Stimulated activated CD4-positive, alpha-beta T cell treated with anti-CD3 and anti-CD28 coated beads, Interleukin-15, amount 100 ng/mL, for 48 hours (primary cell): ENCODE data around the gene PTX3.

Source experiments
- DNase-seq, 2 donors: peaks; one replicate each; pipeline ENCODE4 v3.0.0-alpha.2; 2020; ENCODE audit warnings: low read depth in 2 of 2

Gene PTX3

DNA sequence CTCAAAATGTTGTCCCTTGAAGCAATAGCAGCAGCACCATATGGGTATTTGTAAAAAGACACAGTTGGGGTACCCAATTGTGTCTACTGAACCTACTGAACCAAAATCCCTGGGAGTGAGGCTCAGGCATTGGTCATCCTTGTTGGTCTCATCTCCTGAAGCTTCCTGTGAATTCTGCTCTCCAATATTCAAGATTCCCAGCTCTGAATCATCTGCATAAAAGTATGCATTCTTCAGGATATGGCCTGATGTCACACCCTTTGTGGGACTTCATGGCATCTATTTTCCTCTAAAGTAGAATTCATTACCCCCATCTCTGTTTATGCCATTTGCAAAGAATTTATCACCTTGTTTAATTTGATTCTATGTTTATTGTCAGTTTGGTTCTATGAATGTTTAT is 13.3 kb upstream of the PTX3 start:
- no peak for DNase-seq

DNA sequence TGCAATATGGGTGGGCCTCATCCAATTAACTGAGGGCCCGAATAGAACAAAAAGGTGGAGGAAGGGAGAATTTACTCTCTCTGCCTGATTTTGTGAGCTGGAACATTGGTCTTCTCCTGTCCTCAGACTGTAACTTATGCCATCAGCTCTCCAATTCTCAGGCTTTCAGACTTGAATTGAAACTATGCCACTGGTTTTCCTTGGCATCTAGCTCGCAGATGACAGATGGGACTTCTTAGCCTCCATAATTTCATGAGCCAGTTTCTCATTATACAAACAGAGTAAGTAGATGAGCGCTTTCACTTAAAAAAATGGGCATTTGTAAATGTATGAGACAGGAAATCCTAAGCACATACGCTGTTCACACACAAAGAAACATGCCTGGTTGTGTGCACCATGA is 8.7 kb upstream of the PTX3 start:
- DNase-seq = no peak

DNA sequence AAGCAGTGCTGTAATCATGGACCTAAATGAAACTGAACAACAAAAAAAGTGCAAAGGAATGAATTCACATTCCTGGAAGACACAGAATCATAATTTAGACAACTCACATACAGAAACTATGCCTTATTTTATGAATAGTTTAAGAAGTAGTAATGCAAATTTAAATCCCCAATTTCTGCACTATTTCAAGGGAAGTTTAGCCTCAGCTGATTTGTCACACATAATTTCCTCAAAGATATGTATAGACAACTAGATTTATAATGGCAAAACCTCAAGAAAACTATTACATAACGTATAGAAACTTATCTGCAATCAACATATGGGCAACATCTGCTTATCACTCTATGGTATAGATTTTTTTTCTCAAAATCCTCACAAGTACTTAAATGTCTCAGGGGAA is 7.8 kb upstream of the PTX3 start:
- no peak for DNase-seq

DNA sequence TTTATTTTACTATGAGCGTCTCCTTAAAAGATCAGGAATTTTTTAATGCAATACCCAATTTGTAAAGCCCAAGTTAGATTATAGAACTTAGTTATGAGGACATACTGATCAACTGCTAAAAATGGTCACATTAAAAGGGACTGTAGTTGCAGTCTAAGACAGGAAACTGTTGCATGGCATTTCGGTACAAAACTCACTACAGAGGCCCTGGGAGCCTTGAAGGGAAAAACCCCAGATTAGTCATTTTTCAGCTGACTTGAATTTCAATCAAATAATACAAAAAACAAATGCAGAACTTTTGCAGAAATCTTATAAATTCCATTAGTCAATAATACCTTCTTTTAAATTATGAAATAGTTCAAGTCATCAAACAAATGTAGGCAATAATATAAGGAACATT is 6.9 kb upstream of the PTX3 start:
- DNase-seq = no peak

DNA sequence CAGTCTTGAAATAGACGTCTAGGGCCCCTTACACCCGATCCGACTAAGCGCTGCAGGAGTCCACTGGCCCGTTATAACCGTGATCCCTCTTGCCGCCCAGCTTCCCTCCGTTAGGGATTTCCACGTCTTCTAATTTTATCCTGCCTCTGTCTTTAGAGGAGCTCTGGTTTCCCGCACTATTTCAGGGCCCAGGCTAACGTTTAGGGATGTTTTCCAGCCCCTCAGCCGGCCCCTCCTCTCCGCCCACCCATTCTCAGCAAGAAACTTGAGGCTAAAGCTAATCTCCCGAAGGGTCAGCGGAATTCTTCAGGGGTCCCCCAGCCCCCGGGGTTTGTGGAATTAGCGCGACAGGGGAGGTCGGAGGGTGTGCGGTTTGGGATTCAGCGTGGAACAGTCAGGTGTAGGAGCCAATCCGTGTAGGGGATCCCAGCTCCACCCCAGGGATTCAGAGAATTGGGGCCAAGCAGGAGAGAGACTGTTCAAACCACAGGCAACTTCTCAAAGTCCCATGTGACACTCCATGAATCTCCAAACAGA is 1.6 kb downstream of the PTX3 start:
- no peak for DNase-seq

DNA sequence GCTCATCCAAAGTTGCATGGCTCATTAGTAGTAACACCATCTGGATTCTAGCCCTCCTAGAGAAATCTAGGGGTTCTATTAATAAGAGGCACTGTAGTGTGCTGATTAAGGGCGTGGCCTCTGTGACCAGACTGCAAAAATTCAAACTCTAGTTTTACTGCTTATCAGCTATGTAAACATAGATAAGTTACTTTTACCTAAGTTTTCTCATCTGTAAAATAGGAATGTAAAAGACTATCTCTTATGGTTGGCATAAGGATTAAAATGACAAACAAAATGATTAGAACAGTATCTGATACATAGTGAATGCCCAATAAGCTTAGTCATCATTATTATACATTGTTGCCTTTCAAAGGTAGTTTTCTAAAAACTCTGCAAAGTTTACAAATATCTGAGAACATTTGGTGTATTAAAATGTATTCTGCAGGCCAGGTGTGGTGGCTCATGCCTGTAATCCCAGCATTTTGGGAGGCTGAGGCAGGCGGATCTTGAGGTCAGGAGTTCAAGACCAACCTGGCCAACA is 4.5 kb downstream of the PTX3 start:
- no peak for DNase-seq

DNA sequence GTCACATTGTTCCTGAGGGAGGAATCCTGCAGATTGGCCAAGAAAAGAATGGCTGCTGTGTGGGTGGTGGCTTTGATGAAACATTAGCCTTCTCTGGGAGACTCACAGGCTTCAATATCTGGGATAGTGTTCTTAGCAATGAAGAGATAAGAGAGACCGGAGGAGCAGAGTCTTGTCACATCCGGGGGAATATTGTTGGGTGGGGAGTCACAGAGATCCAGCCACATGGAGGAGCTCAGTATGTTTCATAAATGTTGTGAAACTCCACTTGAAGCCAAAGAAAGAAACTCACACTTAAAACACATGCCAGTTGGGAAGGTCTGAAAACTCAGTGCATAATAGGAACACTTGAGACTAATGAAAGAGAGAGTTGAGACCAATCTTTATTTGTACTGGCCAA is 6.1 kb downstream of the PTX3 start:
- DNase-seq = no peak

DNA sequence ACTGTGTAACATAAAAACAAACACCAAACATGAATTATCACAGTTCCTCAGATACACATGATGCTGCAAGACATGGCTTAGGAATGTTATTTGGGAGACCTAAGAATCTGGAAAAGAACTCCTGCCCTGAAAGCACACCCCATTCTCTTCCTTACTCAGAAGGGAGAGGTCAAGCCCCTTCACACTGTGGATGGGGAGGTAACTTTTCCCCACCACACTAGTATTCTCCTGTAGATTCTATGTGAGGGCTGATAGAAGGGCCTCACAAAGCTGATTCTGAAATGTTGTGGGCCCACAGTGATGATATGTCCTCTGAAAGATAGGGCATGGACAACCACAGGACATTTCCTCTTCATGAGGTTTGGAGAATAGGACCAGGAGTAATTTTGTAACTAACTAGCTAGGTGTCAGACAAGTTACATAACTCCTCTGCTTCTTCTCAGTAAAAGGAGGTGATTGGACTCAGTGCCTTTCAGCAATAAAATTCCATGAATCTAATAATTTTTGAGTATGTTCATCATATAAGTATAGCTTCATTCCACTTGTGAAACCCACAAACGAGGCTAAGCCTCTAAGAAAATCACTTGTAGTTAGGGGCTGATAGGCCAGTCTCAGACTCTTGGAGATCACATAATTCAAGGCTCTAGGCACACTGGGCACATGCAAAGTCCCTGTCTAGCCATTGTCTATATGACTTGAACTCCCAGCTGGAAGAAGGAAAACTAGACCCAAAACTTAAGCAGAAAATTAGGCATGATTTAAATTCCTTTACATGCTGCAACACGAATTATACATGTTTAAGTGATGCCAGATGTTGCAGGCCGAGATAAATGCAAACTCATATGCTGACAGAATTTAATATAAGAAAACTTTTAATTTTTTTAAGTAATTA is 7.5 kb downstream of the PTX3 start:
- no peak for DNase-seq

DNA sequence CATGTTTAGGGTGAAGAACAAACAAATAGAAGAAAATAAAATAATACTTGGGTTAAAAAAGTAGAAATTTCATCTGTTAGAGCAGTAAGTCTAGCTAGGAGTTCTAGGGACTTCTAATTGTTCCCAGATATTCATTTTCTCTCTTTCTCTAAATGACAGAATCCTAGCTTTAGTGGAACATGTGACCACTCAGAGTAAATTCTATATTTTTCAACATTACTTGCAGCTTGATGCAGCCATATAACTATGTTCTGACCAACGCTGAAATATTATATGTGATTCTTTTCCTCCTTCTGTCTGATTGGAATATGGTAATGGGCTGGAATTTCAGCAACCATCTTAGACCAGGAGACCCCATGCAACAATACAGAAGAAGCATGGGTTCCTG is 8.1 kb downstream of the PTX3 start:
- no peak for DNase-seq

DNA sequence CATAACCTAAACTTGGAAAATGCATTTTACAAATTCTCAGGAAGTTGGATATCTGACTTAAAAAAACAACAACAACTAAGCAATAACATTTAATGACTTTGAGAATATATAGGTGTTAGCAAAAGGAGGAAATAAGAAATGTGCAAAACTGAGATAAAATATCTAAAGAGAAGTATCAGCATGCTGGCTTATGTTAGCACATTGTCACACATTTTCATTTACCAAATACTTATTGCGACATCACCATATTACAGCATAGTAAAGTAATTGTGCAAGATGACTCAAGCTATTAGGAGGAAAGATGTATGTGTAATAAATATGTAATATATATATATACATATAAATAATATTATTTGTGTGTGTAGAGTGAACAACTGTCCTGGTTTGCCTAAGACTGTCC is 9.2 kb downstream of the PTX3 start:
- no peak for DNase-seq

DNA sequence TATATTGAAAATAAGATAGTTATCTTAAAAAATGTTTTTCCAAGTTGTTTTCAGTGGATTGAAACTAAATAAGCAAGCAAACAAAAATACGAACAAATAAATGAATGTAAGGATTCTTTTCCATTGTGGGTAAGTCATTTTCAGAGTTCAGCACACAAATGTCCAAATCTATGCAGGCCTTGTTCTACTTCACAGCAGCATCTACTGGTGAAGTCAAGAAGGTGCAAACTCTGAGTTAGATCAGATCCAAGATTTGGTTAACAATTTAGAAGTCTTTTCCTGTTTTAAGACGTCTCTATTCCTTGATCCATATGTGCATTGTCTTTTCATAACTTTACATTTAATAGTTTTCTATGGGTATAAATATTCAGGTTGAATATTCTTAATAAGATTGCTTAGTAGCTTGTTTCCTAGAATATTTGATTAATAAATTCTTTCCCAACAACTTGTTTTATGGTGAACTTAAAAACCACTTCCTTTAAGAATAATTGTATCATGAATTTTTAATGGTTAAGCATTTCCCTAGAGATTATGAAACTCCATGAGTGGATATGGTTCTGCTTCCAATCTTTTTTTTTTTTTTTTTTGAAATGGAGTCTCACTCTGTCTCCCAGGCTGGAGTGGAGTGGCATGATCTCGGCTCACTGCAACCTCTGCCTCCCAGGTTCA is 10.5 kb downstream of the PTX3 start:
- no peak for DNase-seq

DNA sequence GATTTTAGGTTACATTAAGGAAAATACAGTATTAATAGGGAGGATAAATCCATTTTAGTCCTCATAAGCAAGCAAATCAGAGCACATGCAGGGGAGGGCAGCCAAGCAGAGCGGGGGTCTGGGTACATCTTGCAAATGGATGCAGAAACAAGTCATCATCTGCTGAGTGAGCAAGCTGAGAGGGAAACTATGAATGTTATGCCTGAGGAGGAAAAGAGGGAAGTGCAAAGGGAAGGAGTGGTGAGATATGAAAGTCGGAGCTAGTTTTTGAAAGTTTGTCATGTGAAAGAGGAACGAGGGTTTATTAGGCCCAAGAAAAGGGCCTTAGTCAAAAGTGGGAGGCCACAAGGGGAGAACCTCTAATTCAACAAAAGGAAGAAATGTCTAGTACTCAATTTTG is 15.4 kb downstream of the PTX3 start:
- DNase-seq = no peak

DNA sequence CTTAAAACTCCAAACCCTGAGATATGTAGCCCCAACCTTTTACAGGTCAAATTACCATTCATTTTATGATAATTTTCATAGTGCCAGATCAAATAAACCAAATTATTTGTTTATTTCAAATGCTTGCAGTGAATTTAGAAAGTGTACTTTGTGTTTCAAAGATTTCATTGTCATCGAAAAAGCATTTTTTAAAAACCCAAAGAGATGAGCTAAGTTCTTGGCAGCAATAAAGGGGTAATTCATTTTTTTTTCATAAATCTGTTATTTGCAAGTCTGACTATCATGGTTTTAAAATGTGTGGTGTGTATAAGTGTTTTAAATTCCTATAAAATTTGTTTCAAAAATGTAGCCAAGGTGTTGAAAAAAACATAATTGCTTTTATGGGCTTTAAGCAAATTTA is 17.2 kb downstream of the PTX3 start:
- no peak for DNase-seq

DNA sequence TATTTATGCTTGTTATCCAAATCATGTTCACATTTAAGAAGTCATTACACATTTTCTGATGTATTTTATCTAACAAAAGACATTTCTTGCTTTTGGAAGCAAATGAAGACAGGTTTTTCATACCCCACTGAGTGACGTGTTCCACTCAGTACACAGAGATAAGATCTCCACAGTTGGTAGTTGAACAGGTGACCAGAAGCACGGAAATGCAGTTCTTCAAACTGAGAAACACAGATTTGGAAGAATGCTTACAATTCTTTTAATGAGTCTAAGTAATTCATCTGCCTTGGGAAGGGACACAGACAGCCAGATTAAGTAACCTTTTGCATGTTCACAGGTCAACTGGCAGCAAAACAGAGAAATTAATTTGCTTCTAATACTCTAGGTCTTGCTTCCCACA is 23.1 kb downstream of the PTX3 start:
- no peak for DNase-seq

DNA sequence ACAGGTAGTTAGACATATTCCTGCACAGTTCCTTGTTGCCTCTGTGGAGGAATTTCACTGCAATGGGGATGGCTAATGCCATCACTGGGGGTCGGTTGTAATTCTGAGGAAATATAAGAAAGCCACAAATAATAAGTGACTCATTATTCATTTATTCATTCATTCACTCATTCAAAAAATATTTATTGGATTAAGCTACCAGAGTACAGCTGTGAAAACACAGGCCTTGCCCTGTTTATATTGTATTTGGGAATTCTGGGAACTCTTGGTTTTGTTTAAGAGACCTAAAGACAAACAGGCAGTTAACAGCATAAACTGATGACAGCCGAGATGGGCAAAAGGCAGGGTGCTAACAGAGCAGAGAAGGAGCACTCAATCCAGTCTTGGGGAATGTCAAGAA is 23.6 kb downstream of the PTX3 start:
- no peak for DNase-seq

DNA sequence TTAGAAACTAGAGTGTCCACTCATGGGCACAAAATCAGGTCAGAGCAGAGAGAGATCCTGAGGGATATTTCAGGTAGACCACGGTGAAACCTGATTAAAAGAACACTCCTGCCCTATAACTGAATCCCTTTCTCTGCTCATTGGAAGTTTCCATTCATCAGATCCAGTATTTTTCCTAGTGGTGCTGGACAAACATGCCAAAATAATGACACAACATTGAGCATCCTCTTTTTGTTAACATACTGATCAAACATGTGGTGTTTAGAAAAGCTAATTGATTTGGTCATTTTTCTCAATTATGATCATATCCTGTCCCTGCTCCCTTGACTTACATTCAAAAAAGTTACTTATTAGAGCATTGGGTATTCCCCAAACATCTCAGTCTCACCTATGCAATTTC is 27.2 kb downstream of the PTX3 start:
- no peak for DNase-seq

DNA sequence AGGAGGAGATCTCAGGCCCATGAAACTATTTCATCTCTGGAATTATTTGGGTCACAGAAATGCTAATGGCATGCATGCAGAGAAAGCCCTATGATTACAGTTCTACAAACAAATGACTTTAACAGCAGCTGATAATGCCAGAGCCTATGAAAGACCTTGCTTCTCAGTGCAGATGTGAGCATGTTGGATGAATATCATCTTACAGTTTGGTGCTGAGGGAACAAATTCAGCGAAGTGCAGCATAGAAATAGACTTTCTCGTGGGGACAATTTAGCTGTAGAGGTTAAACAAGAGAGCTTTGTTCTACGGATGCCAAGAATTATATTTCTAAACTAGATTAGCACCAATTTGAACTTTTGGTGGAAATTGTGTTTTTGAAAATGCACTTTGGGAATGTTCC is 27.7 kb downstream of the PTX3 start:
- no peak for DNase-seq

DNA sequence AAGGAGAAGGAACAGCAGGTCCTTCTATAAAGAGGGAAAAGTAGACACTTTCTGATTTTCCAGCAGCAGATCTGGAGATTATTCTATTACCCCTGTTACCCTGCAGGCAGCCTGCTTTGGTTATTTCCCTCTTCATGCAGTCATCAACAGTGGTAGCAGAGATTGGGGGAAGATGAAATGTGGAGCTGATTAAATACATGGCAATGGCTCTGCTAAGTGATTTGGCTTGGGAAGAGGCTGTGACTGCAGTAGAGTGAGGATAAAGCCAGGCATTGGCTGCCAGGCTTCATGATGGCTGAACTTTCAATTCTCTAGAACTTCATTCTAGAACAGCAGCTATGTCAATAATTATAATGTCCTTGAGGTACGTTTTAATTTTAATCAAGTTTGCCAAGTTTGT is 29.1 kb downstream of the PTX3 start:
- DNase-seq = no peak

DNA sequence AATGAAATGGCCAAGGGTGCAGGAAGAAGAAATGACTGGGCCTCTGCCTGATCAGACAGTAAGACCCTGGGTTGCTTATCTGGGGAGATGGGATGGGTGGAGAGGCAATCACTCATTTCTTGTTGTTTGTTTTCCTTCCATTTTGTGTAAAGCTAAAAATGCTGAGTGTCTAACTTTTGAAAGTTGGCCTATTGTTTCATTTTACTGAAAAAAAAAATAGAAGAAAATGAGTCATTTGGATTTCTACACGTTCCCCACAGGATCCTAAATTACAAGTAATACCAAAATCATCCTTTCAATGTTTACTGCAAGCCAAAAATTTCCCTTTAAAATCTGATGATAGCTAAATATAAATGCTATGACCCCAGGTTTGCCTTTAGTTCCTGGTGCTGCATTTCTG is 30.6 kb downstream of the PTX3 start:
- no peak for DNase-seq

DNA sequence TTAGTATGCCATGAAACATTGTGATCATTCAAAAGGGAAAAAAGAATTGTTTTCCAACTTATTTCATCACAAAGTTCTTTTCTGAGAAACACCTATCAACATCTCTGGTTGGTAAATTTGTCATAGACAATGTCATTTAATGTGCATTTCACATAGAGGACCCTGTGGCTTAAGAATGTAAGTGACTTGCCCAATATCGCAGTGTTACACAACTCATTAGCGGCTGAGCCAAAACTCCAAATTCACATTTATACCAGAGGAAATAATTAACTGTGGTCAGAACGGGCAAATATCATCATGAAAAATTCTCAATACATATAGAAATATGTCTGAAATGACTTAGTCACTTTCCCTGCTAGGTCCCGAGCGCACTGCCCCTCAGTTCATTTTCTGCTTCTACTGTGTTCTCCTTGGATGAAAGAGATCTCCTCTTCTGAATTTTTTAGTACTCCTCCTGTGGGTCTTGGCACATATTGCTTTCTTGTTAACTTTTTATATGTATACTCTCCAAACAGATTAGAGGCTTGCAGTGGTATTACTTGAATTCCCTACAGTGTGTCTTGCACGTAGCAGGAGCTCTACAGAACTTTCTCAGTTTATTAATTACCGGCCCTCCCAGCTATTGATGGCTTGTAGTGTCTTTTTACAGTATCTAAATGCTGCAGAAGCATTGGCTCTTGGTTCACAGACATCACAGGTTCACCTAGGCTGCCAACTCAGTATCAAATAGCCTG is 33.1 kb downstream of the PTX3 start:
- no peak for DNase-seq

DNA sequence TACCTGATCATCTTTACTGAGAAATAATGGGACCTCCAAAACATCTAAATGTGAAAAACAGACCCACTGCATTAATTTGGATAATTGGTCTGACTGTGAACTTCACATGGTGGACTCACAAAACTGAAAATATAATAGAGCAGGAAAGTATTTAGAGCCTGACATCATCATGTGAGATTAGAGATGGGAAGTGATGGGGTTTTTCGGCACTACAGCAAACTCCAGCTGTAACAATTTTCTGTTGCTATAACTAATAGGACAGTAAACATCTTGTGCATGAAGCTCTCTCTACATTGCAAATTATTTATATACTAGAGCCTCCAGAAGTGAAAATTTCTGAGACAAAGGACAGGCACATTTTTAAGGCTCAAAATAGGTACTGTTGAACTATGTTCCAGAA is 34.4 kb downstream of the PTX3 start:
- DNase-seq = no peak

DNA sequence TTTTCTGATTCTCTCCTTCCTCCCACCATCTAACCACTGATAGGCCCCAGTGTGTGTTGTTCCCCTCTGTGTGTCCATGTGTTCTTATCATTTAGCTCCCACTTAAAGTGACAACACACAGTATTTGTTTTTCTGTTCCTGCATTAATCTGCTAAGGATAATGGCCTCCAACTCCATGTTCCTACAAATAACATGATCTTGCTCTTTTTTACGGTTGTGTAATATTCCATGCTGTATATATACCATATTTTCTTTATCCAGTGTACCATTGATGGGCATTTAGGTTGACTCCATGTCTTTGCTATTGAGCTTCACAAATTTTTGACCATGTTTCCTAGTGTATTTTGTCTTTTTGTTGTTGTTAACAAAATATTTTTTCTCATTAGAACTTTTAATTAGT is 36.0 kb downstream of the PTX3 start:
- DNase-seq = no peak
